NCI-H510A (cell line): Measurements from ENCODE around the gene JPH2.
"Not testable (repeated sequence)": the region's sequence is repeated elsewhere in the genome, so short reads cannot be mapped to it uniquely, and the experiment has no call there.

Experiments
- DNase-seq: peaks from one replicate; lab custom pipeline; 2025; lab: John Stamatoyannopoulos, UW

The JPH2 gene

DNA sequence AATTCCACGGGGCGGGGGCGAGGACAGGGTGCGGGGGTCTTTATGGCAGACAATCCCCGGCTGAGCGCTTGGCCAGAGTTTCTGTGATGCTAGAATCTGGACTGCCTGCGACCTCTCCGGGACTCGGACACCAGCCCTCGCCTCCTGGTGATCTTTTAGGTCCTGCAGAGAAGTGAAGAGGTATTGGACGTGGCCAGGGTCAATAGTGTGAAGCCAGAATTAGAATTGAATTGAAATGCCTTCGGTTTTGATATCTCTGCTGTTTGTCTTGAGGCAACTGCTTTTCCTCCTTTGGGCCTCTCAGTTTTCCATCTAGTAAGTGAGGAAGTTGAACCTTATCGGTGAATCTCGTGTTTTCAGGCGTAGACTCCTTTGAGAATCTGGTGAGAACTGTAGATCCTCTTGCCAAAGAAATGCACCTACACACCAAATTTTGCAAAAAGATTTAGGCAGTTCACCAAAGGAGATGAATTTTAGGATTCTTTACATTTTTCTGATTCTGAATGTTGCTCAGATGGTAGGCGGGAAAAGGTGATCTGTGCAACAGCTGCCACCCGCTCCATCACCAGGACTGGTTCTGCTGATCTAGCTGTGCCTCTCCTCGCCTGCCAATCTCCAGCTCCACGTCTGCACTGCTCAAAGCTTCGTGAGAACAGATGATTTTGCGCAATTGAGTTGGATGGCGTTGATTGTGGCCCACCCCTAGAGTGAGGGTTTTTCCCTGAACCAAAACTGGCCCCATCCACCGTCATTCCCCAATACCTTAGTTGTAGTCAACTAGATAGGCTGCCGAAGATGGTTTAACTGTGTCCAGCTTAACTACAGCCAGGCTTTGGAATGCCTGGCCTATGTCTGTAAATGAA is 24.4 kb upstream of the JPH2 start:
- no peak for DNase-seq

DNA sequence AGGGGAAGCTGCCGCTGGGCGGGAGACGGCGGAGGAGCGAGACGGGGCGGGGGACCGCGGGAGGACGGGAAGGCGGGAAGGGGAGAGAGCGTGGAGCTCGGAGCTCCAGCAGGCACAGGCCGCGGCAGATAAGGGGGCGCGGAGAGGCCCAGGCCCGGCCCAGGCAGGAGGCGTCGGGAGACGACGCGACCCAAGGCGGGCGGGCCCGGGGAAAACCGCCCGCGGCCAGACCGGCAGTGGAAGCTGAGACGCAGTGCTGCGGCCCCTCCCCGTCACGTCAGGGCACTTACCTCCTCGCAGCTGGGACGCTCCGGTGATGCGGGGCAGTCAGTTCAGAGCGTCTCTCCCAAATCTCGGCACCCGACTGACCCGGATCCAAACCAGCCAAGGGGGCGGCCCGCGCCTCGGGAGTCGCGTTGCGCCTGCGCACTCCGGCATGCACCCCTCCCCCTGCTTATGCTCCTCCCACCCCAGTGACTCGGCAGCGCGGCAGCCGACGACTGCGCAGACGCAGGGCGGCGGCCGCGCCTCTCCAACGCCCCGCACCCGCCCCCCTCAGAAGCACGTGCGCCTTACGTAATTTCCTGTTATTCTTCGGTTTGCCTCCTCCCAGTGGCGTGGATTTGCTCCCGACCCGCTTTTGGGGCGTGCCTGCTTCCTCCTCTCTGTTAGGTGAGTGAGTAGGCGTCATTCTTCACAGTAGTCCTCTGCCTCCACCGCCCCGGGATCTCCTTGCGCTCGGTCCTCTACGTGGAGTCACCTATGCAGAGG is 23.6 kb upstream of the JPH2 start, which contains the start of gene OSER1:
OSER1 (minus strand) TSS at position 366 of the 771 bp plus-strand sequence. CDS start 3,814 bp downstream, outside the sequence.
- DNase-seq = peak; percentile 94

DNA sequence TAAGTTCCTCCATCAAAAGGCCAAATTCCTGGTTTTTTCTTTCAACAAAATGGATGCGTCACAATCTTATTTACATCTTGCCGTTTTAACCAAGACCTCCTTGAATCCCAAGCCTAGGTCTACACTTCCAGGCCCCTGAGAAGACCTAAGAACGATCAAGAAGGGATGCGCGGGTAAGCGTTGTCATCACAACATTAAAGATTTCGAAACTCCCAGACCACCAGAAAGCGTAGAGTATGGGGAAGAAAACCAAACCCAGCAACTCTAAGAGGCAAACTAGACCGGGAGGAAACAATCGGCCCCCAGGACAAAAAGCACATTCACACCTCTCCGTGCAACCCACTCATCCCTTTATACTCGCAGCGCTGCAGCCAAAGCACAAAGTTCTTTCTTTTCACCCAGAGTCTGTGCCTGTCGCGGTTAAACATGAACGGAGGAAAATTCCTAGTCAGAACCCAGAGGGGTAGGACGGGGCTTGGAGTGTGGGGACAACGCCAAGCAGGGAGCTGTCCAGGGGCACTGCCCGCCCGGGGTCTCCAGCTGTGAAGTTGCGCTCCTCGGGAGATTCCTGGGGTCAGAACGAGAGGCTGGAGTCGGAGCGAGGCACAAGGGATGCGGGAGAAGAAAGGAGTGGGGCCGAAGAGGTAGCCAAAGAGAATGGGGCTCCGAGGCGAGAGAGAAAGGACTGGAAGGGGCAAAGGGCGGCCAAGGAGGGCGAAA is 22.9 kb upstream of the JPH2 start:
- no peak for DNase-seq

DNA sequence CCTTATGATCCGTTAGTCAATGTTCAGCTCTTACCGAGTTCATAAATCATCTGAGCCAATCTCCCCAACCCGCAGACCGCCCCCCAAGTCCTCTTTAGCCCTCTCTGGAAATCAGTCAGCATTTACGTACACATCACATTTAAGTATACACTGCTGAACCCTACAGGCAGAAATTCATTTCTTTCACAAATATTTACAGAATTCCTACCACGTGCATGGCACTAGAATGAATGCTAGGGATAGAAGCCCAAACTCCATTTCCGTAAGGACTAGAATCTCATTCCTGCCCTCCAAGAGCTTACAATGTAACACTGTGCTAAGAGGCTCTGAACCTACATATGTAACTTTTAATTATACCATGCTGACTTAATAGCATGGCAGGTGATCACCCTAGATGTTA is 21.8 kb upstream of the JPH2 start:
- DNase-seq = no peak

DNA sequence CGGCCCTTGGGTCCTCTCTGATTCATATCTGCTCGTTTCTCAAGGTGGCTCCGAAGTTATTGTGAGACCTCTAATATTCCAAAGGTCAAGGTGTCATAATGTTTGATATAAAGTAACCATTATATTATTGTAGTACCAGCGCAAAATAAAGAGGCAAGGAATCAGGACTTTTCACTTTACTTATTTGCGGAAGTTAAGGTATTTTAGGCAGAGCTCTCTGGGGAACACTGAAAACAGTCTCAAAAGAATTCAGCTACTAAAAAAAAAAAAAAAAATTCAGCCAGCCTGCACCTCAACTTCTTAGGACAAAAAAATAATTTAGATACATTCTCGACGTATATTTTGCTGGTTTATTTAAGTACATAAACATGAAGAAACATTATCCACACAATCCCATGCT is 21.2 kb upstream of the JPH2 start:
- no peak for DNase-seq

DNA sequence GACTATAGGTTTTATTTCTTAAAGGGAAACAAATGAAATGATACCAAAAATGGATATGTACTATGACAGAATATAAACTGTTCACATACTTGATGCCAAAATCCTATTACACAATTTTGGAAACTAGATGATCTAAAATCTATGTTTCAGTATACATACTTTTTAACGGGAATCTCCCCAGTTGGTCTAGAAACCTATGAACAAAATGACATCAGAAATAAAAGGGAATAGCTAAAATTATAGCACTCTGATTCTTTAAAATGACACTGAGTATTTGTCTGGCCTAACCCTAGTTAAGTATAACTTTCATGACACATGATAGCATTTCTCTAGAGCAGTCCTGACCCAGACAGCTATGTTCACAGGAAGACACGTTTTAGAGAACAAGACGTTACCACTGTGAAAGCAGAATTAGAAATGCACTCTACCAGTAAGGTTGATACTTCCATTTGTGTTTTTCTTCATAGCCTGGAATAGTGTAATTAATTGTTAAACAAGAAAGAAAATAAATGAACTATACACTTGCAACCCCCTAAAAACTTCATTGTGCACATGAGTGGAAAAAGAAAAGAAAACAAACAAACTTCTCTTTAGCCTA is 20.2 kb upstream of the JPH2 start:
- DNase-seq = no peak

DNA sequence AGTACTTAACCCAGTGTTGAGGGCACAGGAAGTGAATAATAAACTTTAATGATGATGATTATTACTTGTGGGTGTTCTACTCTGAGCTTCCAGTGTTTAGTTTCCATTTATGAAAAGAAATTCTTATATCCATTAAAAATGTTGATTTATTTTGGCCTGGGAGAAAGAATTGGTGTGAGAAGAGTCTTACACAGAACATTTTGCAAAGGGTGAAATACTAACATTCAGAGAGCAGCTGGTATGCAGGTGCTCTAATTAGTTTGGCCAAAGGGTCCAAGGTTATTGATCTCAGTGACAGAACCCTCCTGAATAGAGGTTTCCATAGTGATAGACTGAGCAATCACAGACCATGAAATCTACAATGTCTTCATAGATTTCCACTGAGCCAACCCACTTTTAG is 19.1 kb upstream of the JPH2 start:
- DNase-seq = no peak

DNA sequence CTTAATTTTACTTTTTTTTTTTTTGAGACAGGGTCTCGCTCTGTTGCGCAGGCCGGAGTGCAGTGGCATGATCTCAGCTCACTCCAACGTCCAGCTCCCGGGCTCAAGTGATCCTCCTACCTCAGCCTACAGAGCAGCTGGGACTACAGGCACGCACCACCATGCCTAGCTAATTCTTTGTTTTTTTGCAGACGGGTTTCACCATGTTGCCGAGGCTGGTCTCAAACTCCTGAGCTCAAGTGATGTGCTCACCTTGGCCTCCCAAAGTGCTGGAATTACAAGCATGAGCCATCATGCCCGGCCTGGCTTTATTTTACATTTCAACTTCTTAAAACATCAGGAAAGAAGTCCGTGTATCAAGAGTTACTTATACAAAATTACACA is 17.8 kb upstream of the JPH2 start:
- DNase-seq = no peak

DNA sequence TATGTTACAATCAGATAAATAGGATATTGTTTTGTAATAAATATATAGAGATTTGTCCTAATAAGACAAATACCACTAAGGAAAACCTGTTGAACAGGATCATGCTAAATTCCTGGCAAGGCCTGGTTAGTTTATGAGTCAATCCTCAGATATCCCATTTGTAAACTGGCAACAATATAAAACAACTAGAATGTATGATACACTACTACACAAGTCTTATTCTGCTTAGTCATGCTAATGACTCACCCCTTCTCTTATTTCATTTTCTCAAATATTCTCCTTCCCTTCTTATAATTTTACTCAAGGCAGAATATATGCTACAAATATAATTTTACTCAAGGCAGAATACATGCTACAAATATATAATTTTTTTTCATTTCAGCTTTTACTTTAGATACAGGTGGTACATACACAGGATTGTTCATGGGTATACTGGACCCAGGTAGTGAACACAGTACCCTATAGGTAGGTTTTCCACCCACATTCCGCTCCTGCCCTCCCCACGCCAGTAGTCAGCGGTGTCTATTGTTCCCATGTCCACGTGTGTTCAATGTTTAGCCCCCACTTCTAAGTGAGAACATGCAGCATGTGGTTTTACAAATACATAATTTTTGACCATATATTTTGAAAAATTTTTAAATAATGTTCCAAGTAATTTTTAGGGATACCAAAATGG is 17.3 kb upstream of the JPH2 start:
- no peak for DNase-seq

DNA sequence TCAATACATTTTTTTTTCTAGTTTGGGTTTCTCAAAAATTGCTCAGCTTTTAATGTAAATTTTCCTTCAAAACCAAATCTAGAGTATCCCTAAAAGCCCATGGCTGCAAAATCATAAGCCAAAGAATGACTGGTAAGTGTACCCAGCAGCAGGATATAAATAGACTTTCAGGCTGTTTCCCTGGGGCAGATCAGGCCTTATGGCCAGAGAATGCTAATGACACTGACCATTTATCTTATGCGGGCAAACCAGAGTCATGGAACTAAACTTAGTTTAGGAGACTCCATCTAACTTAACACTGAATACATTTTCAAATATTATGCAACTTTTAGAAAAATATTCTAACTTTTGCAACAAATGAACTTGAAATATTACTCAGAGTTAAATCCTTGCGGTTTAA is 16.2 kb upstream of the JPH2 start:
- no peak for DNase-seq

DNA sequence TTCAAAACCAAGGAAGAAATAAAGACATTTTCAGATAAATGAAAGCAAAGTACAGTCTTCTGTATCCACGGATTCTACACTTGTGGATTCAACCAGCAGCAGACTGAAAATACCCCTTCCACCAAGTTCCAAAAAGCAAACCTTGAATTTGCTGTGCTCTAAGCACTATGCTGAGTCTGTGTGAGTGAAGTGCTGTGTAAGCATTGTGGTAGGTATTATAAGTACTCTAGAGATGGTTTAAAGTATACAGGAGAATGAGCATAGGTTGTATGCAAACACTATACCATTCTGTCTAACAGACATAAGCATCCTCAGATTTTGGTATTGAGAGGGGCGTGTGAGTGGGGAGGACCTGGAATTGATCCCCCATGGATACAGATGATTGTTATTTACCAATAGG is 14.0 kb upstream of the JPH2 start:
- DNase-seq = no peak

DNA sequence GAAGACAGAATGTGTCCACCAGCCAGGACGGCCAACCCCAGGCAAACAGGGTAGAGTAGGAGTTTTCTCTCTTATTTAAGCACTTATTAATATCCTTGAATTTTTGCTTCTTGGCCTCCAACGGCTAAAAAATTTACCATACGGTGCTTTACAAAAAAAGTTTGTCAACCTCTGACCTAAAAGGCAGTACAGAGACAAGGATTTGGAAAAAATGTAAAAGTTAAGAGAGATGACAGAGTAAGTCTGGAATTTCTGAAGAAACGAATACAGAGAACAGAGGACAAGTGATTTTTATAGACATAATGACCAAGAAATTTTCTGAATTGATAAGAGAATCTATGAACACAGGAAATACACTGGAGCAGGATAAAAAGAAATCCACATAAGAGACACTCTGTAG is 13.4 kb upstream of the JPH2 start:
- no peak for DNase-seq

DNA sequence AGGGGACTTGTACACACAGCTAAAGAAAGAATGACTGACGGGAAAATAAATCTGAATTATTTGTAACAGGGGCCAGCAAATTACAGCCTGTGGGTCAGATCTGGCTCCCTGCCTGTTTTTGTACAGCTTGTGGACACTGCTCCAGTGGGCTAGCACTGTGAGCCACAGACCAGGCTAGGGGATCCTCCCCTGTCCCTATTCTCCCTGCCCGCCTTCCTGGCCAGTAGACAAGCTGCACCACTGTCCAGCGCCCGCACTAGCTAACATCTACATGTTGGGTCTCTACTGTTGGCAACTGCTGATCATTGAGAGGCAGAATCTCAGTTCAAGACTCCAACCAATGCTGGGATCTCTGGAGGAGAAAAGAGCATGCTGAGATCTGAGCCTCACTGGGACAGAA is 12.9 kb upstream of the JPH2 start:
- no peak for DNase-seq

DNA sequence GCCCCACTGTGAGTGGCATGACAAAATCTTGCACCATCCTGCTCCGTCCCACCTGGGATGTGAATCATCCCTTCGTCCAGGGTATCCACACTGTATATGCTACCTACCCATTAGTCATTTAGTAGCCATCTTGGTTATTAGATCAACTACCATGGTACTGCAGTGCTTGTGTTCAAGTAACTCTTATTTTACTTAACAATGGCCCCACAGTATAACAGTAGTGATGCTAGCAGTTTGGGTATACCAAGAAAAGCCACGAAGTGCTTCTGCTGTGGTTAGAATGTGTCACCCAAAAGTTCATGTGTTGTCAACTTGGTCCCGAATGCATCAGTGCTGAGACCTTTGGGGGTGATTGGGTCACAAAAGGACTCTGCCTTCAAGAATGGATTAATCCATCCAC is 11.9 kb upstream of the JPH2 start:
- no peak for DNase-seq

DNA sequence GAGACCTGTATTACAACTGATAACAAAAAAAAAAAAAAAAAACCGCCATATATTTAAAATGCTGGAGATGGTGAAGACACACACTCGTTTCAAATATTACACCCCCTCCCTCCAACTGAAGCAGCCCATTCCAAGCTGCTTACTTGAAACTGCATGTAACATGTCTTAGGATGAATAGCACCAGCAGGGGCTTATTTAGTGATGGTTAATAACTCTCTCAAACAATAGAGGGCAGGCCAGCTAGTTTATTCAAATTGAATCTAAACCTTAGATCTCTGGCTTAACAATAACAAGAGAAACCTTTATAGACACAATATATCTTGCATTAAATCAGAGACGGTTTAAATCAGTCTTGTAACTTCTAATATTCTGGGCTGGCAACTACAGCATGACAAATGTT is 9.3 kb upstream of the JPH2 start:
- DNase-seq = no peak

DNA sequence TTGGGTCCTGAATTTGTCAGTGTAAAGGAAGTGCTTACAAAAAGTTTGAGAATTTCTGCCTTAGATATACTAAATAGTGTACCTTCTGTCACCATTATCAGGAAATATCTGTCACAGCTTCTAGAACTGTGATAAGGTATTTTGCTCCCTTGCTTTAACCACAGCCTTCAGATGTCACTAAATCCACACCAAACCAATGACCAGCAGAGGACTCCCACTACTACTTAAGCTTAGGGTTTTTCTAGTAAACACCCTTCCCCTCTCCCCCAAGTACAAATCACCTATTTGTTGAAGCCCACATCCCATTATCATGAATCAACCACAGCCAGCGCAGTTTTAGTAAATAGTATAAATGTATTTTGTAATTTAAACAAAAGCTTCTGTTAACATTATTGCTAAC is 8.6 kb upstream of the JPH2 start:
- DNase-seq = no peak

DNA sequence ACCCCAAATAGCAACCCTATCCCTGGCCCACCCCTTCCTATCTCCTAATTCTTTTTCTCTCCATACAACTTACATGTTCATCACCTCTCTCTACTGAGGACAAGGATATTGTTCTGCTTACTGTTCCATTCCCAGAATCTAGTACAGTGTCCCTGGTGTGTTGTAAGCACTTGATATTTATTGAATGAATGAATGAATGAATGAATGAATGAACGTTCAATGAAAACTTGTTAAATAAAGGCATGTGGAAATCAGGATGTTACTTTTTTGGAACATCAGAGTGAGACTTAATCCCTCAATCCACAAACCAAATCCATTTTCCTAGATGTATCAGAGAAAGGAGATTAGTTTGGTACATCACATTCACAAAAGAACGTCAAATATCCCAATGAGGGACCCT is 6.8 kb upstream of the JPH2 start:
- no peak for DNase-seq

DNA sequence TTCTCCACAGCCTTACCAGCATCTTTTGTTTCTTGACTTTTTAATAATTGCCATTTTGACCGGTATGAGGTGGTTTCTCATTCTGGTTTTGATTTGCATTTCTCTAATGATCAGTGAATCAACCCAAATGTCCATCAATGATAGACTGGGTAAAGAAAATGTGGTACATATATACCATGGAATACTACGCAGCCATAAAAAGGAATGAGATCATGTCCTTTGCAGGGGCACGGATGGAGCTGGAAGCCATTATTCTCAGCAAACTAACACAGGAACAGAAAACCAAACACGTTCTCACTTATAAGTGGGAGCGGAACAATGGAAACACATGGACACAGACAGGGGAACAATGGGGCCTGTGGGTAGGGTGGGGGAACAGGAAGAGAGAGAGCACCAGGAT is 4.7 kb upstream of the JPH2 start:
- not testable (repeated sequence) for DNase-seq

DNA sequence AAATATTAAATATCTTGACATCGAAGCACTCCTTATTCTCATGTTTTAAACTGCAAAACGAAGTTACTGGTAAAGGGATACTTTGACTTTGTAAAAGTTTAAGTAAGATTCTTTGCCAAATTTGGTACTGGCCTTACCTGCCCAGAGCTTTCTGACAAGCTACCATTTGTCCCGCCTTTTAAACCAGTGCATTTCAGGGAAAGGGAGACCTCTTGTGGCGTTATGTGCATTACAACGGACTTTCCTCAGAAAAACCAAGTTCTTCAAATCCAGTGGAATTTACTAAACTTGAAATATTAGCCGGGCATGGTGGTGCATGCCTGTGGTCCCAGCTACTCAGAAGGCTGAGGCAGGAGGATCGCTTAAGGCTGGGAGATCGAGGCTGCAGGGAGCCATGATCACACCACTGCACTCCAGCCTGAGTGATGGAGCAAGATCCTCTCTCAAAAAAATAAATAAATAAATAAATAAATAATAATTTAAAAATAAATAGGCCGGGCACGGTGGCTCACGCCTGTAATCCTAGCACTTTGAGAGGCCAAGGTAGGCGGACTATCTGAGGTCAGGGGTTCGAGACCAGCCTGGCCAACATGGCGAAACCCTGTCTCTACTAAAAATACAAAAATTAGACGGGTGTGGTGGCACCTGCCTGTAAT is 3.3 kb upstream of the JPH2 start:
- DNase-seq = peak; percentile 19

DNA sequence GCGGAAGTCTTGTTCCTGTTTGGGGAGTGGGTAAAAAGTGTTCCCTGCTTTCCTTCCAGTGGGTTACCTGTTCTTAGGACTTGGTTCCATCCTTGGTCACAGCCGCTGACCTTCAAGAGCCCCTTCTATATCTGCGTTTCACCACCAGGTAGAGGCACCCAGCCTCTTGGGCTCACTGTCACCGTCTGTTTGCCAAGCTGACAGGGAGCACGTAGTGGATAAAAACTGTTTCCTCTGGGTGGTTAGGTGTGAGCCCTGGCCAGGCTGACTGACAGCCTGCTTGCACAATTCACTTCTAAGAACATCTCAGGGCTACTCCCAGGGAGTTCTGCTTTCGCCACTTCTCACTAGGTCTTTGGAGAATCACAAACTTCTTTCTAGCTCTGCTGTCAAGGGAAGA is 1.8 kb upstream of the JPH2 start:
- DNase-seq = no peak
